Dedifferentiated amniotic fluid mesenchymal stem cell (primary cell): ENCODE results near the gene FAM24A.

Source experiments
- DNase-seq: peaks from one replicate; pipeline ENCODE4 v3.0.0-alpha.2; 2016; ENCODE audit errors: extremely low spot score

Gene FAM24A

DNA sequence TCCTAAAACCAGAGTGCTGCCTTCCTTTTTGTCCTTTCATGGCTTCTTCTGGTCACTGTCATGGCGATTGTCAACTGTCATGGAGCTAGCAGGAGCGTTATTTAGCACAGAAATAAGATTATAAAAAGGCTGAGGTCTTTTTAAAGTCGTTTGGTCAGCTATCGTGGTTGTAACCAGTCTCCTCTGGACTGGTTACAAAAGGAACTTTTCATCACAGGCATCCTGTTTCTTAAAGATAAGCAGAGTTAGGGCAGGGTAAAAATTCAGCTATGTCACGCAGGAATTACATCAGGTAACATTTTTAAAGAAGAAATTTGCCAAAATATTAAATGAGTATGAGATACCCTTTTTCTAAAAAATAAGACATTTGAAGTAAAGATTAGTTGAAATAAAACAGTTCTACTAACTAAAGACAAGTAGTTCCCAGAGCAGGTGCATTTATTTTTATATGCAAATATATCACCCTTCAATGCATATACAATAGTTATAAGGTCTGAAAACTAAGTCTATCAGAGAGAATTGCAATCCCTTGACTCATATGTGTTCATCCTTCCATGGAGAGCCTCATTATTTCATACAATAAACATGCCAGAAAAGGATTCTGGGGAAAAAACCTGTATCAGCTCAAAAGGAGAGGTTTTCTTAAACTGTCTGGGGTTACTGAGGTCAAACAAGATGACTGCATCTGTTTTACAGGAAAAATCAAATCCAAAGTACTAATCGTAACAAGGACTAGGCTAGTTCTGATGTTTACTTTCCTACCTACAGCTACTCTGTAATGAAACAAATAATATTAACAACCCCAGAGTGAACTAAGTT is 20.9 kb downstream of the FAM24A start:
- no peak for DNase-seq

DNA sequence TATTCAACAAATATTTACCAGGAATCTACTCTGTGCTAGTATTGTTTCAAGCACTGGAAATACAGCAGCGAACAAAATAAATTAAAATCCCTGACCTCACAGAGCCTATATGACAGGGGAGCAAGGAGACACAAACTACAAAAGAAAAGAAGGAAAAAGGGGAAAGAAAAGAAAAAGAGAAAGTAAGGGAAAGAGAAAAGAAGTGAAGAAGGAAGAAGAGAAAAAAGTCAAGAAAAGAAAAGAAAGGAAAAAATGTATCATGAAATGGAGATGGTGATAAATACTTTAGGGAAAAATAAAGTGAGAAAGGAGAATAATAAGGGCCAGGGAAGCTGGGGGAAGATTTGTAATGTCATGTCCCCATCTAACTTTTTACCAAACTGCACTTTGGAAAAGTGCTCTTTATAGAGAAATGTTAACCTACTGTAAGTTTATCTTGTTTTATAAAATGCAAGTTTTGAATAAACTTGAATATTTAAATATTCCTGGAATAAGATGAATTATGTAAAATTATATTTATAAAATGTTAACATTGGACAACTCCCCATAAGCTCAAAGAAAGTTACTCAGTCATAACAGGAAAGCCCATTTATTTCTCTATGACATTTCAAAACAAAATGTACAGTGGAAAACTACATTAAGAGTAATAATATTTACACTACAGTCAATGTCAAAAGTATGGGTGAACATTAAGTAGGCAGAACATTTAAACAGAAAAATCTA is 28.9 kb downstream of the FAM24A start:
- DNase-seq = no peak

DNA sequence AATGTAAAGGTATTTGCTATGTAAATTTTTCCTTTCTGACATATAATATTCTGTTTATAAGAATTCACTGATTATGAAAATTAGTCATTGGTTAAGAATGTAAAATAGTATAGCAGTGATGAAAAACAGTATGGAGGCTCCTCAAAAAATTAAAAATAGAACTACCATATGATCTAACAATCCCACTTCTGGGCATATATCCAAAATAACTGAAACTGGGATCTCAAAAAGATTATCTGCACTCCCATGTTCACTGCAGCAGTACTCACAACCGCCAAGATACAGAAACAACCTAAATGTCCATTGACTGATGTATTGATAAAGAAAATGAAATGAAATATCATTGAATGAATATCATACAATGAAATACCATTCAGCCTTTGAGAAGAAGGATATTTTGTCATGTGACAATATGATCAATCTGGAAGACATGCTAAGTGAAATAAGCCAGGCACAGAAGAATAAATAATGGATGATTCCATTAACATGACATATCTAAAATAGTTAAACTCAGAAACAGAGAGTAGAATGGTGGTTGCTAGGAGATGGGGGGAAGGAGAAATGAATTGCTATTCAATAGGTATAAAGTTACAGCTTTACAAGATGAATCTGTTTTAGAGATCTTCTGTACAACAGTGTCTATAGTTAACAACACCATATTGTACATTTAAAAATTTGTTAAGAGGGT is 29.6 kb downstream of the FAM24A start:
- peak; percentile 71 for DNase-seq

DNA sequence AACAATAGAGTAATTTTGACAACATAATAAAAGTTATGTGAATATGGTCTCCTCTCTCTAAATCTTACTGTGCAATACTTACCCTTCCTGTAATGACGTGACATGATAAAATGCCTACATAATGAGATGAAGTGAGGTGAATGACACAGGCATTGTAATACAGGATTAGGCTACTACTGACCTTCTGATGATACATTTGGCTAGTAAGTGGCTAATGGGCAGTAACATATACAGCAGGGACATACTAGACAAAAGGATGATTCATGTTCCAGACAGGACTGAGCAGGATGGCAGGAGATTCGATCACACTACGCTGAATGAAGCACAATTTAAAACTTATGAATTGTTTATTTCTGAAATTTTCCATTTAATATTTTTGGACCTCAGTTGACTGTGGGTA is 38.9 kb downstream of the FAM24A start:
- no peak for DNase-seq

GRCh38 chr10:122953902-122954730 is 43.7 kb downstream of the FAM24A start, which contains the start of gene C10orf88:
TSS of gene C10orf88 (minus strand) at chr10:122954227. CDS start at chr10:122954178, 49 bp downstream.
- DNase-seq = peak; percentile 99

DNA sequence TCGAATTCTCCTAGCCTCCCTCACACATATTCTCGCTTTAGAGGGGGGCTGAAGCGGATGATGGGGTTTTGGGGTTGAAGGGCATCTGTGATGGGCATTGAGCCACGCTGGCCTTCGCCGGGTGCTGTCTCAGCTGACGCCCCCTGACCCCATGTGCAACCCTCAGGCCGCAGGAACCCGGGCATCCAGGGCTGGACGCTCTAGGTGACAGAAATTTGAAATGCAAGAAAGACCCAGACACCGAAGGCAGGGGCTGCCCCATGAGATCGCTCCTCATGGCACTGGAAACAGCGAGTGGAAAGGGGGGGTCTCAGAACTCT is 44.3 kb downstream of the FAM24A start:
- DNase-seq = no peak

DNA sequence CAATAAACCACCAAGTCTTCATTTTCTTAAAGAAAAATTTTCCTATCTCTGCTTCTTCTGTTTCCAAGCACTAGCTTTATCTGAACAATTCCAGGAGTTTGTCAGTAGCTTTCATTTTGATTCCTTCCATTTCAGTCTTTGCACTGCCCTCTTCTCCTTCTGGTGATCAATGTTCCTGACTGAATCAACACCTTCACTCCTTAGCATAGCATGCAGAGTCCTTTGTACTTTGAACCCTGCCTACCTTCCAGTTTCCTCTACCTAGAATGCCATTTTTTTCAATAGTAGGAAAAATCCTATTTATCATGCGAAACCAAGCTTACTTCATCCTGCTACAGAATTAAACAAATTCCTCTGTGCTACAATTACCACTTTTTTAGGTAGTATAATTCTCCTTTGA is 45.5 kb downstream of the FAM24A start:
- DNase-seq = no peak

DNA sequence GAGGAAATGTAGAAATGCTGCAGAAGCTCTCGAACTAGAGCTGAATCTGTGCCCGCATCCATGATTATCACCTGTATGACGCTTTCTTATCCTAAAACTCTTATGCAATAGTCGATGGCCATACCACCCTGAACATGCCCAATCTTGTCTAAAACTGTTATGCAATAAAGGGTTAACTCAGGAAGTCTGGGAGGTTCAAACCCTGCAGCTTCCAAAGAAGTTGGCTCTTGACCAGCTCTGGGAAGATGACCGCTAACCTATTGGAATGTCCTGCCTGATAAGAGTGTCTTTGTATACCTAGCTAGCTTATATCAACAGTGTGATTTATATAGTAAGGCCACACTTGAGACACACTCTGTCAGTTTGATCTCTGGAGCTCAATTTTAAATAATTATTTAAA is 47.1 kb downstream of the FAM24A start:
- DNase-seq = no peak

DNA sequence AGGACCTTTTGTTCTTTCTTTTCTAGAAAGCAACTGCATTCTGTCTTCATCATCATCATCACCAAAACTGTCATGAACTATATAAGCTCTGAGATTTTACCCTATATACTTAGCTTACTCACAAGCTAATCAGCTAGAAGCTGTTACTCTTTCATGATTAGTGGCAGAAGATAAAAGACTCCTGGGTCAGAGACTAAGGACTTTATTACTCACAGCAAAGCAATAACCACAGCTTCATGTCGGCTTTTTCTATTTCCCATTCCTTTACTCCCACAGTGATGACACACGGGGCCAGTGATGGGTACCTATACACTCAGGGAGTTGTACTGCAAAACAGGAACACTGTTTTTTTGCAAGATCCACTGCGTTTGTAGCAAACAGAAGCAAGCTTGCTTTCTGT is 52.0 kb downstream of the FAM24A start:
- DNase-seq = no peak
